Liver (tissue), 9 donors: ENCODE data around the gene SLIT1. TPM values are rescaled to one million over a fixed set of nuclear protein-coding genes. Genes with fewer than 3 reads are reported as not detected.

Experiments used
- DNase-seq: peaks from one replicate; pipeline ENCODE4 v3.0.0-alpha.2; 2017; ENCODE audit warnings: low spot score
- H3K27ac ChIP-seq, 2 donors: one replicate each; pipeline ENCODE4 v1.7.0; 2013; ENCODE audit warnings: inconsistent platforms in 2 of 2, low read length in 2 of 2, control low read depth in 1 of 2, low read depth in 1 of 2, mild to moderate bottlenecking in 1 of 2
- H3K27me3 ChIP-seq, 4 donors: one replicate each; pipeline versions ENCODE4 v1.6.1 to v1.7.0; 2013; ENCODE audit warnings: low read length in 3 of 4, inconsistent platforms in 1 of 4, mild to moderate bottlenecking in 1 of 4, moderate library complexity in 1 of 4; ENCODE audit not compliant: control insufficient read depth in 4 of 4, insufficient read depth in 4 of 4
- H3K36me3 ChIP-seq, 4 donors: one replicate each; pipeline versions ENCODE4 v1.6.1 to v1.7.0; 2013; ENCODE audit warnings: low read length in 3 of 4, mild to moderate bottlenecking in 3 of 4, low read depth in 1 of 4, moderate library complexity in 1 of 4; ENCODE audit not compliant: control insufficient read depth in 4 of 4, insufficient read depth in 3 of 4
- H3K4me1 ChIP-seq, 4 donors: one replicate each; pipeline versions ENCODE4 v1.6.1 to v1.7.0; 2013; ENCODE audit warnings: low read length in 3 of 4, mild to moderate bottlenecking in 3 of 4, moderate library complexity in 1 of 4; ENCODE audit not compliant: control insufficient read depth in 4 of 4, insufficient read depth in 4 of 4
- H3K4me3 ChIP-seq, 3 donors: one replicate each; pipeline versions ENCODE4 v1.6.1 to v1.7.0; 2013; ENCODE audit warnings: low read length in 3 of 3, control low read depth in 1 of 3, low read depth in 1 of 3, mild to moderate bottlenecking in 1 of 3
- H3K9ac ChIP-seq, 2 donors: one replicate each; pipeline ENCODE4 v1.7.0; 2013; ENCODE audit warnings: low read length in 2 of 2, mild to moderate bottlenecking in 2 of 2, moderate library complexity in 2 of 2, control low read depth in 1 of 2, low read depth in 1 of 2
- H3K9me3 ChIP-seq, 4 donors: one replicate each; pipeline versions ENCODE4 v1.6.1 to v1.7.0; 2013; ENCODE audit warnings: low read length in 3 of 4; ENCODE audit not compliant: control insufficient read depth in 4 of 4
- EGR1 ChIP-seq, 2 donors: IDR thresholded peaks; 2 replicates each; pipeline ENCODE4 v1.6.1; 2016 to 2018; ENCODE audit warnings: antibody characterized with exemption in 2 of 2, low read depth in 2 of 2
- FOXA1 ChIP-seq: IDR thresholded peaks from 2 replicates; pipeline ENCODE4 v1.6.1; 2016; ENCODE audit warnings: antibody characterized with exemption
- FOXA2 ChIP-seq: IDR thresholded peaks from 2 replicates; pipeline ENCODE4 v1.6.1; 2016; ENCODE audit warnings: antibody characterized with exemption
- GABPA ChIP-seq, 2 donors: IDR thresholded peaks in 1 of 2; conservative IDR thresholded peaks in 1 of 2; 2 replicates each; pipeline ENCODE4 v1.6.1; 2016; ENCODE audit warnings: antibody characterized with exemption in 2 of 2, mild to moderate bottlenecking in 1 of 2, moderate library complexity in 1 of 2
- HNF4A ChIP-seq, 2 donors: conservative IDR thresholded peaks; 2 replicates each; pipeline ENCODE4 v1.6.1; 2016; ENCODE audit warnings: antibody characterized with exemption in 2 of 2, mild to moderate bottlenecking in 2 of 2
- JUND ChIP-seq, 2 donors: IDR thresholded peaks; 2 replicates each; pipeline ENCODE4 v1.6.1; 2016; ENCODE audit warnings: antibody characterized with exemption in 2 of 2
- NR2F2 ChIP-seq: IDR thresholded peaks from 2 replicates; pipeline ENCODE4 v1.6.1; 2016; ENCODE audit warnings: antibody characterized with exemption
- RAD21 ChIP-seq, 2 donors: IDR thresholded peaks; 2 replicates each; pipeline ENCODE4 v1.6.1; 2016; ENCODE audit warnings: antibody characterized with exemption in 2 of 2, mild to moderate bottlenecking in 2 of 2
- RXRA ChIP-seq, 2 donors: IDR thresholded peaks; 2 replicates each; pipeline ENCODE4 v1.6.1; 2017 to 2018; ENCODE audit warnings: antibody characterized with exemption in 2 of 2, mild to moderate bottlenecking in 1 of 2
- SP1 ChIP-seq: IDR thresholded peaks from 2 replicates; pipeline ENCODE4 v1.6.1; 2018; ENCODE audit warnings: antibody characterized with exemption, mild to moderate bottlenecking
- WGBS: extraction: QIAGEN DNeasy Blood & Tissue Kit; methylation state at CpG from one replicate; pipeline ENCODE4 v1.1.7; 2013; 5-methylcytosine and 5-hydroxymethylcytosine counted together
- polyA plus RNA-seq, 2 donors: library from polyadenylated mRNA; stranded (reverse) in 1 of 2; unstranded in 1 of 2; fragments of 200-250 nt in 1 of 2; fragments of >200 nt in 1 of 2; fragmentation: Nextera tagmentation in 1 of 2; extraction: Ambion mirVana in 1 of 2; gene quantifications; one replicate each; pipeline versions ENCODE4 v1.2.1 to v1.2.3, GENCODE V29; 2013 to 2015
- total RNA-seq, 2 donors: library from RNA; depleted of rRNA; stranded (reverse); fragments of >200 nt; gene quantifications; one replicate each; pipeline ENCODE4 v1.2.3, GENCODE V29; 2014
- TF ChIP-seq, protein P1 (sequence below): IDR thresholded peaks from 2 replicates; pipeline ENCODE4 v1.6.1; 2016; ENCODE audit warnings: antibody characterized with exemption
- TF ChIP-seq, protein P2 (sequence below): IDR thresholded peaks from 2 replicates; pipeline ENCODE4 v1.6.1; 2016; ENCODE audit warnings: antibody characterized with exemption
- TF ChIP-seq, protein P3 (sequence below): IDR thresholded peaks from 2 replicates; pipeline ENCODE4 v1.6.1; 2016; ENCODE audit warnings: antibody characterized with exemption
- TF ChIP-seq, protein P4 (sequence below): fragments of 150-350 bp; IDR thresholded peaks from 2 replicates; pipeline ENCODE4 v1.5.1; 2017; ENCODE audit warnings: improper control_type of control experiment, low read depth, low read length; ENCODE audit not compliant: missing input control
- TF ChIP-seq, protein P5 (sequence below): IDR thresholded peaks from 2 replicates; pipeline ENCODE4 v1.6.1; 2016; ENCODE audit warnings: antibody characterized with exemption, mild to moderate bottlenecking
- donor health status: healthy.
- donor health status: healthy.
- donor health status: healthy.
- donor health status: healthy.
- donor health status: healthy.

The SLIT1 gene
- total and polyA plus RNA-seq, 4 donors: under 0.01 to 0.14 (median 0.06) TPM

DNA sequence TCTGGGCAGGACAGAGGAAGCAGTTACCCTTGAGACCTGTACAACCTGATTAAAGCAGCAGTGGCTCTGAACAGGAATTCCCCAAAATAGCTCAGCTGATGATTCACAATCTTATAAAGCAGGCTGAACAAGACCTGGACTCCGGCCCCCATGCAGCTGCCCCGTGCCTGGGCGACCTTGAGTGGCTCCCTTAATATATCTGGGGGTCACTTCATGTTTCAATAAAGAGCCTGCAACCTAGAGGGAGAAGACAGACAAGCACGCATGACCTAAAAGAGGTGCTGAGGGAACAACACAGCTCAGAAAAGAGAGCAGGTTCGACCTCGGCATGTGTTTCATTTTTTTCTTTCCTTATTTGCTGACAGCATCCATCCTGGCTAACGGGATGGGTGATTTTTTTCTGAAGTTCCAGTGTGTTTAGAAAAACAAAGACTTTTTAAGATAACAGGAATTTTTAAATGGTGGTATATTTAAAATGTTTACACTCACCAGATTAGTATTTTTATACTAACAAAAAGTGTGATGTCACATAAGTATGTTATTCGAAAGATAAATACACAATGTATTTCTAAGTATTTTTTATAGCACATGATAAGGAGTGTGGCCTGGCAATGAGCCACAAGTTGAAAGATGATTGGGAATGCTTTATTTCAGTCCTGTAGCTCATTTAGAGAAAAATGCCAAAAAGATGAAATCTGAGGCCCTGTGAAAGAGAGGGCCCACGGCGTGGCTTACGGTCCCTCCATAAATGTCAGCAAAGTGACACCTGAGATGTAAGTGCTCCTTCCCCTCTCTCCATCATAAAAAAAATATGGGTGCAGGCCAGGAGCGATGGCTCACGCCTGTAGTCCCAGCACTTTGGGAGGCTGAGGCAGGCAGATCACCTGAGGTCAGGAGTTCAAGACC, 161.3 kb downstream of the SLIT1 start (continued):
- TF ChIP-seq, protein P1, sequence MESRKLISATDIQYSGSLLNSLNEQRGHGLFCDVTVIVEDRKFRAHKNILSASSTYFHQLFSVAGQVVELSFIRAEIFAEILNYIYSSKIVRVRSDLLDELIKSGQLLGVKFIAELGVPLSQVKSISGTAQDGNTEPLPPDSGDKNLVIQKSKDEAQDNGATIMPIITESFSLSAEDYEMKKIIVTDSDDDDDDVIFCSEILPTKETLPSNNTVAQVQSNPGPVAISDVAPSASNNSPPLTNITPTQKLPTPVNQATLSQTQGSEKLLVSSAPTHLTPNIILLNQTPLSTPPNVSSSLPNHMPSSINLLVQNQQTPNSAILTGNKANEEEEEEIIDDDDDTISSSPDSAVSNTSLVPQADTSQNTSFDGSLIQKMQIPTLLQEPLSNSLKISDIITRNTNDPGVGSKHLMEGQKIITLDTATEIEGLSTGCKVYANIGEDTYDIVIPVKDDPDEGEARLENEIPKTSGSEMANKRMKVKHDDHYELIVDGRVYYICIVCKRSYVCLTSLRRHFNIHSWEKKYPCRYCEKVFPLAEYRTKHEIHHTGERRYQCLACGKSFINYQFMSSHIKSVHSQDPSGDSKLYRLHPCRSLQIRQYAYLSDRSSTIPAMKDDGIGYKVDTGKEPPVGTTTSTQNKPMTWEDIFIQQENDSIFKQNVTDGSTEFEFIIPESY: no peak

DNA sequence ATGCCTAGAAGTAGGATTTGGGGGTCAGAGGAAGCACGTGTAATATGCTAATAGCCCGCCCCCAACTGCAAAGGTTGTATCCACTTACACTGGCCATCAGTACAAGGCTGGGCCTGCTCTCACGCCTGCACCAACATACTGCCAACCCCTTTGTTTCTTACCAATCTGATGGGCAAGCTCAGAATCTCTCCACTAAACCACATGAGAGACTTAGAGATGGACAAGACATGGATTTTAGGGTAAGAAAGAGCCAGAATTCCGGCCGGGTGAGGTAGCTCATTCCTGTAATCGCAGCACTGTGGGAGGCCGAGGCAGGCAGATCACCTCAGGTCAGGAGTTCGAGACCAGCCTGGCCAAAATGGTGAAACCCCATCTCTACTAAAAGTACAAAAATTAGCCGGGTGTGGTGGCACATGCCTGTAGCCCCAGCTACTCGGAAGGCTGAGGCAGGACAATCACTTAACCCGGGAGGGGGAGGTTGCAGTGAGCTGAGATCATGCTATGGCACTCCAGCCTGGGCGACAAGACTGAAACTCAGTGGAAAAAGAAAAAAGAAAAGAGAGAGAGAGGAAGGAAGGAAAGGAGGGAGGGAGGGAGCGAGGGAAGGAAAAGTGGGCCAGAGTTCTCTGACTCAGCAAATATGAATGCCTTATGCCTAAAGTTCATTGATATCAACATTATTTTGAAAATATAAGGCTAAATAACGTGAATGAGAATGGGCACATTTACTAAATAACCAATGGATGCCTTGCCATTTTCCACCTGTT, 162.2 kb downstream of the SLIT1 start:
- Histone ChIP-seq H3K4me1 (peaks cover 0 to 3% (median 1%) of the 10 kb centered on the region in 4 donors), H3K4me3 (no peak overlapping the region), H3K9ac (no peak overlapping the region), H3K27ac (no peak overlapping the region), H3K9me3 (no peaks in the 10 kb centered on the region), H3K27me3 (no peaks in the 10 kb centered on the region), H3K36me3 (no peaks in the 10 kb centered on the region)
- DNase-seq: no peak
- TF ChIP-seq RAD21 (IDR thresholded peaks at IDR 0.05) (no peak), JUND (IDR thresholded peaks at IDR 0.05) (no peak), HNF4A (conservative IDR thresholded peaks at IDR 0.05) (no peak), SP1 (no peak), FOXA2 (no peak)
- TF ChIP-seq, protein P2, sequence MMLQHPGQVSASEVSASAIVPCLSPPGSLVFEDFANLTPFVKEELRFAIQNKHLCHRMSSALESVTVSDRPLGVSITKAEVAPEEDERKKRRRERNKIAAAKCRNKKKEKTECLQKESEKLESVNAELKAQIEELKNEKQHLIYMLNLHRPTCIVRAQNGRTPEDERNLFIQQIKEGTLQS: no peak
- TF ChIP-seq, protein P3, sequence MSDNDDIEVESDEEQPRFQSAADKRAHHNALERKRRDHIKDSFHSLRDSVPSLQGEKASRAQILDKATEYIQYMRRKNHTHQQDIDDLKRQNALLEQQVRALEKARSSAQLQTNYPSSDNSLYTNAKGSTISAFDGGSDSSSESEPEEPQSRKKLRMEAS: no peak
- WGBS: 88% methylated on average over 14 of the region's 14 CpGs

DNA sequence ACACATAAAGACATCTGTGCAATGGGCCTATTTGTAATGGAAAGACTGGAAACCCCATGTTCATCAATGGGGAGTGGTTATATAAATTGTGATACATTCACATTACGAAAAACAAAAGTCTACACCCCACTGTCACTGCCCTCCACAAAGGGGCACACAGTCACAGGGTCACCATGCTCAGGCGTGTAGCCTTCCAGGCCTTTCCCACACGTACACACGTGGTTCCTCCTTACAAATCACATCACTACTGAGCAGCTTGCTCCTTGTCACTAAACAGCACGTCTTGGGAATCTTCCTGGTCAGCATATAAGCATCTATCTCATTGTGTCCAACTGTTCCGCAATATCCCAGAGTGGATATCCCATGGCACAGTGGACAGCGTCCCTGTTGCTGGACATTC, 163.1 kb downstream of the SLIT1 start:
- H3K4me3 ChIP-seq: no peak overlapping the region
- DNase-seq: no peak
- no peaks in the 10 kb centered on the region for H3K36me3 ChIP-seq
- no peak overlapping the region for H3K9ac ChIP-seq
- no peaks in the 10 kb centered on the region for H3K27me3 ChIP-seq
- no peak overlapping the region for H3K27ac ChIP-seq
- peaks cover 0 to 3% (median 1%) of the 10 kb centered on the region in 4 donors for H3K4me1 ChIP-seq
- 95% methylated on average over 7 of the region's 7 CpGs for WGBS
- no peaks in the 10 kb centered on the region for H3K9me3 ChIP-seq
- TF ChIP-seq GABPA (IDR thresholded peaks at IDR 0.05 in 1 of 2, conservative IDR thresholded peaks at IDR 0.05 in 1 of 2): no peak
- TF ChIP-seq FOXA1: no peak
- TF ChIP-seq SP1: no peak
- TF ChIP-seq, protein P4, sequence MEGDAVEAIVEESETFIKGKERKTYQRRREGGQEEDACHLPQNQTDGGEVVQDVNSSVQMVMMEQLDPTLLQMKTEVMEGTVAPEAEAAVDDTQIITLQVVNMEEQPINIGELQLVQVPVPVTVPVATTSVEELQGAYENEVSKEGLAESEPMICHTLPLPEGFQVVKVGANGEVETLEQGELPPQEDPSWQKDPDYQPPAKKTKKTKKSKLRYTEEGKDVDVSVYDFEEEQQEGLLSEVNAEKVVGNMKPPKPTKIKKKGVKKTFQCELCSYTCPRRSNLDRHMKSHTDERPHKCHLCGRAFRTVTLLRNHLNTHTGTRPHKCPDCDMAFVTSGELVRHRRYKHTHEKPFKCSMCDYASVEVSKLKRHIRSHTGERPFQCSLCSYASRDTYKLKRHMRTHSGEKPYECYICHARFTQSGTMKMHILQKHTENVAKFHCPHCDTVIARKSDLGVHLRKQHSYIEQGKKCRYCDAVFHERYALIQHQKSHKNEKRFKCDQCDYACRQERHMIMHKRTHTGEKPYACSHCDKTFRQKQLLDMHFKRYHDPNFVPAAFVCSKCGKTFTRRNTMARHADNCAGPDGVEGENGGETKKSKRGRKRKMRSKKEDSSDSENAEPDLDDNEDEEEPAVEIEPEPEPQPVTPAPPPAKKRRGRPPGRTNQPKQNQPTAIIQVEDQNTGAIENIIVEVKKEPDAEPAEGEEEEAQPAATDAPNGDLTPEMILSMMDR: no peak
- no peak for TF ChIP-seq RXRA (IDR thresholded peaks at IDR 0.05)
- no peak for TF ChIP-seq HNF4A (conservative IDR thresholded peaks at IDR 0.05)
- TF ChIP-seq, protein P1: no peak
- TF ChIP-seq, protein P5, sequence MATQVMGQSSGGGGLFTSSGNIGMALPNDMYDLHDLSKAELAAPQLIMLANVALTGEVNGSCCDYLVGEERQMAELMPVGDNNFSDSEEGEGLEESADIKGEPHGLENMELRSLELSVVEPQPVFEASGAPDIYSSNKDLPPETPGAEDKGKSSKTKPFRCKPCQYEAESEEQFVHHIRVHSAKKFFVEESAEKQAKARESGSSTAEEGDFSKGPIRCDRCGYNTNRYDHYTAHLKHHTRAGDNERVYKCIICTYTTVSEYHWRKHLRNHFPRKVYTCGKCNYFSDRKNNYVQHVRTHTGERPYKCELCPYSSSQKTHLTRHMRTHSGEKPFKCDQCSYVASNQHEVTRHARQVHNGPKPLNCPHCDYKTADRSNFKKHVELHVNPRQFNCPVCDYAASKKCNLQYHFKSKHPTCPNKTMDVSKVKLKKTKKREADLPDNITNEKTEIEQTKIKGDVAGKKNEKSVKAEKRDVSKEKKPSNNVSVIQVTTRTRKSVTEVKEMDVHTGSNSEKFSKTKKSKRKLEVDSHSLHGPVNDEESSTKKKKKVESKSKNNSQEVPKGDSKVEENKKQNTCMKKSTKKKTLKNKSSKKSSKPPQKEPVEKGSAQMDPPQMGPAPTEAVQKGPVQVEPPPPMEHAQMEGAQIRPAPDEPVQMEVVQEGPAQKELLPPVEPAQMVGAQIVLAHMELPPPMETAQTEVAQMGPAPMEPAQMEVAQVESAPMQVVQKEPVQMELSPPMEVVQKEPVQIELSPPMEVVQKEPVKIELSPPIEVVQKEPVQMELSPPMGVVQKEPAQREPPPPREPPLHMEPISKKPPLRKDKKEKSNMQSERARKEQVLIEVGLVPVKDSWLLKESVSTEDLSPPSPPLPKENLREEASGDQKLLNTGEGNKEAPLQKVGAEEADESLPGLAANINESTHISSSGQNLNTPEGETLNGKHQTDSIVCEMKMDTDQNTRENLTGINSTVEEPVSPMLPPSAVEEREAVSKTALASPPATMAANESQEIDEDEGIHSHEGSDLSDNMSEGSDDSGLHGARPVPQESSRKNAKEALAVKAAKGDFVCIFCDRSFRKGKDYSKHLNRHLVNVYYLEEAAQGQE: no peak
- TF ChIP-seq EGR1 (IDR thresholded peaks at IDR 0.05; ENCODE audit: low read depth in 2 of 2): no peak
- TF ChIP-seq RAD21 (IDR thresholded peaks at IDR 0.05): no peak
- no peak for TF ChIP-seq NR2F2
- TF ChIP-seq JUND (IDR thresholded peaks at IDR 0.05): no peak
